Neural progenitor cell (in vitro differentiated cells): ENCODE results near the gene MEGF6.
A peak's percentile ranks its signal among the peaks of the same experiment; 100 is the strongest.

Experiments
- EZH2 ChIP-seq: fragments of 200-600 bp; sonication (generic); IDR thresholded peaks from 2 replicates; pipeline ENCODE4 v1.6.1; 2017; ENCODE audit warnings: antibody characterized with exemption, mild to moderate bottlenecking, moderate library complexity
- TF ChIP-seq, protein P1 (sequence below): fragments of 200-600 bp; sonication (generic); IDR thresholded peaks from 2 replicates; pipeline ENCODE4 v1.5.1; 2017; ENCODE audit warnings: antibody characterized with exemption, mild to moderate bottlenecking

DNA sequence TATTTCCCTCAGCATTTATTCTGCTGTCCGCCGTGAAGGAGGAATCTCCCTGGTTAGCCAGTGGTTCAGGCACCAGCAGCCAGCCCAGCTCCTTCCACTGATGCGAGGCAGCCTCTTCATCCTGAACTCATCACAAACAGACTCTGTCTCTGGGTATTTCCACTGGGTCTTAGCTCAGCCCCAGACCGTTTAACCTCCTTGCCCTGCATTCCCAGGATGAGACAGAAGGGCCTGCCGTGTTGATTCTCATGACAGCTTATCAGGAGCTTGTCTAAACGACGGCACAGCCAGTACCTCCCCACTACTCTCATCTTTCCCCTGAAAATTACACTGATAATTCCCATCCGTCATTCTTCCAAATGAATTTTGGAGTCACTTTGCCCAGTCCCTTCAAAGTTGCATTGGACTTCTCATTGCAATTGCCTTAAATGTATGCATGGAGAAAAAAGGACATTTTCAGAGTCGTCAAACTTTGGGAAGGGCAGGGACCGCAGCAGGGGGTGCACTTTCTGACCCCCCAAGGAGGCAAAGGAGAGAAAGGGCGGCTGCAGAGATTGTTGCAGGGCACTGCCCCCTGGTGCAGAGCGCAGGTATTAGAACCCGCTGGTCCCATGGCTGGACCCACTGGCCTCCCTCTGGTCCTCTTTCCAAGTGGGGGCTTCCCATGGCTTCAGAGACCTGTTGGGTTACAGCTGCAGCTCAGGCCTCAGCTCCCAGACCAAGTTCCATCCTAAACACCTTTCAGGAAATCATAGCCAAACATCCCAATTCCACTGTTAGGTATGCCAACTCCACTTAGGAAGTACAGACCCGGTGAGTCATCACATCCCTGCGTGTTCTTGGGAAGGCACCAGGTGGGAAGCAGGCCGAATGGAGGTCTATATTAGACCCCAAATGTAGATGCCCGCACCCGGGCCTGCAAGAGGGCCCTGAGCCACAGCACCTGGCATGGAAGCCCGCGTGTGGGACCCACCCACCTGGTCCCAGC is 3.7 kb upstream of the MEGF6 start:
- TF ChIP-seq, protein P1, sequence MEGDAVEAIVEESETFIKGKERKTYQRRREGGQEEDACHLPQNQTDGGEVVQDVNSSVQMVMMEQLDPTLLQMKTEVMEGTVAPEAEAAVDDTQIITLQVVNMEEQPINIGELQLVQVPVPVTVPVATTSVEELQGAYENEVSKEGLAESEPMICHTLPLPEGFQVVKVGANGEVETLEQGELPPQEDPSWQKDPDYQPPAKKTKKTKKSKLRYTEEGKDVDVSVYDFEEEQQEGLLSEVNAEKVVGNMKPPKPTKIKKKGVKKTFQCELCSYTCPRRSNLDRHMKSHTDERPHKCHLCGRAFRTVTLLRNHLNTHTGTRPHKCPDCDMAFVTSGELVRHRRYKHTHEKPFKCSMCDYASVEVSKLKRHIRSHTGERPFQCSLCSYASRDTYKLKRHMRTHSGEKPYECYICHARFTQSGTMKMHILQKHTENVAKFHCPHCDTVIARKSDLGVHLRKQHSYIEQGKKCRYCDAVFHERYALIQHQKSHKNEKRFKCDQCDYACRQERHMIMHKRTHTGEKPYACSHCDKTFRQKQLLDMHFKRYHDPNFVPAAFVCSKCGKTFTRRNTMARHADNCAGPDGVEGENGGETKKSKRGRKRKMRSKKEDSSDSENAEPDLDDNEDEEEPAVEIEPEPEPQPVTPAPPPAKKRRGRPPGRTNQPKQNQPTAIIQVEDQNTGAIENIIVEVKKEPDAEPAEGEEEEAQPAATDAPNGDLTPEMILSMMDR, result peak; percentile 81
- no peak for TF ChIP-seq EZH2
